ENCODE data around the gene RIN3.

RIN3 gene

GRCh38 chr14:92683041-92683440 is 169.5 kb downstream of the RIN3 start:
- no peak overlapping the region for H3K4me3 ChIP-seq (ENCODE audit: low read depth, low read length)
- DNase-seq (ENCODE audit: low read depth): no peak
- no peak for TF ChIP-seq CTCF (IDR thresholded peaks at IDR 0.05; ENCODE audit: low read depth, low read length, missing control alignments)

GRCh38 chr14:92684801-92685560 is 171.4 kb downstream of the RIN3 start:
- H3K4me3 ChIP-seq (ENCODE audit: low read depth, low read length): no peak overlapping the region
- DNase-seq (ENCODE audit: low read depth): no peak
- no peak for TF ChIP-seq CTCF (IDR thresholded peaks at IDR 0.05; ENCODE audit: low read depth, low read length, missing control alignments)

- no peak for TF ChIP-seq CTCF (IDR thresholded peaks at IDR 0.05; ENCODE audit: low read depth, low read length, missing control alignments)
- DNase-seq (ENCODE audit: low read depth): no peak
- H3K4me3 ChIP-seq (ENCODE audit: low read depth, low read length): no peak overlapping the region
Measured at GRCh38 chr14:92685784-92686355, 172.3 kb downstream of the RIN3 start.

- no peak for DNase-seq (ENCODE audit: low read depth)
- H3K4me3 ChIP-seq (ENCODE audit: low read depth, low read length): no peak overlapping the region
- TF ChIP-seq CTCF (IDR thresholded peaks at IDR 0.05; ENCODE audit: low read depth, low read length, missing control alignments): no peak
Measured at GRCh38 chr14:92686411-92686899, 172.9 kb downstream of the RIN3 start.

GRCh38 chr14:92686900-92687427 is 173.4 kb downstream of the RIN3 start:
- no peak overlapping the region for H3K4me3 ChIP-seq (ENCODE audit: low read depth, low read length)
- TF ChIP-seq CTCF (IDR thresholded peaks at IDR 0.05; ENCODE audit: low read depth, low read length, missing control alignments): peak; percentile 51
- no peak for DNase-seq (ENCODE audit: low read depth)

GRCh38 chr14:92687681-92688433 is 174.3 kb downstream of the RIN3 start:
- no peak for DNase-seq (ENCODE audit: low read depth)
- no peak overlapping the region for H3K4me3 ChIP-seq (ENCODE audit: low read depth, low read length)
- no peak for TF ChIP-seq CTCF (IDR thresholded peaks at IDR 0.05; ENCODE audit: low read depth, low read length, missing control alignments)
